NOMO-1 (cell line): ENCODE measurements around the gene MYO5C.
"Not testable (repeated sequence)": the region's sequence is repeated elsewhere in the genome, so short reads cannot be mapped to it uniquely, and the experiment has no call there.

Experiments used
- DNase-seq, 2 experiments: peaks; one replicate each; lab custom pipeline; 2025; ENCODE audit not compliant: unreplicated experiment in 2 of 2; lab: John Stamatoyannopoulos, UW

MYO5C gene

GRCh38 chr15:52309154-52309548, 13.5 kb upstream of the MYO5C start:
- DNase-seq = no peak

DNA sequence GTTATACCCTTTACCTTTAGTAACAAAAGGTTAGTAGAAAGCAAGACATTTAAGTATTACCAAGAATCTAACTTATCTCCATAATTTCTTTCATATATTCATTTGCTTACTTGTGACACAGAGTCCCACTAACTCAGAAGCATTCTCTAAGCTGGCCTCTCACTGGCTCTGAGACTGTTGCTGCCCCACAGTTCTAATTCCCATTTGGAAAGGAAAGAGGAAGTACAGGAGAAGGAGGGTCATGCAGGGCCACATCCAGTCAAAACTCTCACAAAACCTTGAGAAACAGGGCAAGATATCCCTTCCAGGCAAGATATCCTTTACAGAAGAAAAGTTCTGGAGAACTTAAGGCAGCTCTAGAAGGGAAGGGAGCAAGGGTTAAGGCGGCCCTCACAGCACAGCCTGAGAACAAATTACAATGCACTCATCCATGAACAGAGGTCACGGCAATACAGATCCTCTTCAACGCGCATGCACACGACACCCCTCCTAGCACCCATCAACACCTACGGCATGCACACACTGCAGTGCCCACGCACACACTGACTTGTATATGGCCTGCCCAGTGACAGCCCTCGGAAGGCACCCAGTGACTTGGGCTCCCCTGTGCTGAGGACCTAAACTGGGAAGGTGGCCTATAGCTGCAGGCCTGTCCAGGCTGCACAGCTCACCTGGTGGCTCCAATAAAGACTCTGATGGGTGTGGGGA, 13.0 kb upstream of the MYO5C start:
- DNase-seq = no peak

DNA sequence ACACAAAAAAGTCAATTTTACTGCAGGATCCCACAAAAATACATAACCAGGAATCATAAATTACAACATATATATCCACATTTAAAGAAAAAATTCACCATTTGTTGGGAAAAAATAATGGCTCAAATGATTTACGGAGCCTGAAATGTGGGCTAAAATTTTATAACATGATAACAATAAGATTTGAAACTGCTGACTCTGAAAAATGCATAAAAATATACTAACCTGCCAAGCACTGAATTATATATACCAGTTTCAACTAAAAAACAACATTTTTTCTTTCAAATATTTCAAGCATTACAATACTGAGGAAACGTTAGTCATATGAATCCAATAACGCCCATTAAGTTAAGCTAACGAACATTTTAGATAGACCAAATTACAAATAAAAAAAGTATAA, 12.2 kb upstream of the MYO5C start:
- no peak for DNase-seq

DNA sequence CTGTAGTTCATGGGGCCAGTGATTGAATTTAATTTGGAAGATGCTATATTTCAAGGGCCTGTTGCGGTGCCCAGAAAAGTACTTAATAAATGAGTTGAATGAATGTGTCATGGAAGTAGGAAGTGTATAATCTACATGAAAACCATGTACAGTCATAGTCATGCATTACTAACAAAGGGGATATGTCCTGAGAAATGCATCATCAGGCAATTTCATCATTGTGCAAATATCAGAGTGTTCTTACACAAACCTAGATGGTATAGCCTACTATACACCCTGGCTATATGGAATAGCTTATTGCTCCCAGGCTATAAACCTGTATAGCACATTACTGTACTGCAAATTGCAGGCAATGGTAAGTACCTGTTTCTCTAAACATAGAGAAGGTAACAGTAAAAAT, 10.7 kb upstream of the MYO5C start:
- no peak for DNase-seq

DNA sequence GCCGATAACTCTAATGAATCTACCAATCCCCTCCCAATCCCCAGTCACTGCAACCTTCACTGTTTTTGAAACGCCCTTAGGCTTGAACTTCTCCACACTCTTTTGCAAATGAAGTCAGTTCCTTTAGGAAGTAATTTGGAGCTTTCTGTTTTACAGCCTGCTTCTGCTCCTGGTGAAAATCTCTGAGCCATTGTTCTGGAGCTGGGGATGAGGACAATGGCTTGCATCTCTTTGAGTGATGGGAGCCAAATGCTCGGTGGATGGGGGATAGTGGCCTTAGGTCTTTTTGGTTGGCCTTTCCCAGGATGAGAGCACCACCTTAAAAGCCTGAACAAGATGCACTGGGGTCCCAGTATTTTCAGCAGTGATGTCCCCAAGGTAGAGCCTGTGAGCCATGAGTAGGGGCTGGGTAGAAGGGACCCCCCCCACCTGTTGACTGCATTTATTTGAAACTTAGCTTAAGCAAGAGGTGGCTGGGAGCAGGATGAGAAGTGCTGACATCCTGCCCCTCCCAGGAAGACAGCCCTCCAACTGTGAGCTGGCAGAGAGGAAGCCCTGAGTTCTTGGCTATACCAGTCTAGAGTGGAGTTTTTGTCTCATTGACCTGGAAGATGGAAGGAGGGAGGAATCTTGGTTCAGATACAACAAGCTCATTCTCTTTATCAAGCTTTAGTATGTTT, 7.6 kb upstream of the MYO5C start:
- DNase-seq = no peak

- DNase-seq = no peak
Measured at GRCh38 chr15:52301265-52301847, 5.8 kb upstream of the MYO5C start.

- DNase-seq = no peak
Measured at GRCh38 chr15:52294881-52295420, 653 bp downstream of the MYO5C start.

DNA sequence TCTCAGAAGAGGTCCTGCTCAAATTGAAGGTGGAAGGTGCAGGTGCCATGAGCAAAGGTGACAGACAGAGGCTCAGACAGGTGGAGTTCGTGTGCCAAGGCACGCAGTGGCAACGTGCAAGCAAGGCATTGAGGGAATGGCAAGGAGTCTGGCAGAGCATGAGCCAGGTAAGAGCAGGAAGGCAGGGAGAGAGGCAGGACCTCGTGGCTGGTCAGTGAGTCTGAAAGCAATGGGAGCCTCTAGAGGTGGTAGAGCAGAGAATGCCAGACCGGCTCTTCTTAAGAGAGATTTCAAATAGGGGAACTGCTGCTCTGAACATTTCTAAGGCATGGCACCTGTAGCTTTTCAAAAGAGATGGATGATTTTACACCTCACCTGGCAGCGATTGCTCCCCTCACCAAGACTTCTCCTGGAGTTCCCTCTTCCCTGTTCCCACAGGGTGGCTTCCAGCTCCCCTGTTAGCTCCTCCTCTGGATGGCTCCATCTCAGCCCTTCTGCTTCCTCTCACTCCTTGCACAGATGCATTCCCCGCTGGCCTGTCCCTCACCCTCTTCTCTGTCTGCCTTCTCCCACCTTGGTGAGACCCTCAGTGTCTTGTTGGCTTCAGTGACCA, 2.7 kb downstream of the MYO5C start:
- peak in 1 of 2 experiments; percentile 6 for DNase-seq

DNA sequence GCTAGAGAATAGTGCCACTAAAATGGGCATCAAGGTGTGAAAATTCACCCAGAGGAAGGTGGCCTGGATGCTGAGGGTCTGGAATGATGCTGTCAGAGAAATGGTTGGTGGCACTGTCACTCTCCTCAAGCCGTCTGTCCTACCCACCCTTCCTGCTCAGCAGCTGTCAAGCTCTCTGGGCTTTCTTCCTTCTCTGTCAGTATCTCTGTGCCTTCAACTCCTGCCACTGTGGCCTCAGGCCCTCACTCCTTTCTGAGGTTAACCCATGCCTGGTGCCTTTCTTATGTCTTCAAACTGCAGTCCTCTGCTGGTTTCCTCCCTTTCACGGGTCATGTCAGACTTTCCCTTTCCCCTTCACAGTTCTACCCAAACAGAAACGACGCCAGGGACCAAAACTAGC, 4.4 kb downstream of the MYO5C start:
- DNase-seq = no peak

- DNase-seq = no peak
Measured at GRCh38 chr15:52290800-52291199, 4.8 kb downstream of the MYO5C start.

GRCh38 chr15:52290329-52290728, 5.3 kb downstream of the MYO5C start:
- DNase-seq = no peak

DNA sequence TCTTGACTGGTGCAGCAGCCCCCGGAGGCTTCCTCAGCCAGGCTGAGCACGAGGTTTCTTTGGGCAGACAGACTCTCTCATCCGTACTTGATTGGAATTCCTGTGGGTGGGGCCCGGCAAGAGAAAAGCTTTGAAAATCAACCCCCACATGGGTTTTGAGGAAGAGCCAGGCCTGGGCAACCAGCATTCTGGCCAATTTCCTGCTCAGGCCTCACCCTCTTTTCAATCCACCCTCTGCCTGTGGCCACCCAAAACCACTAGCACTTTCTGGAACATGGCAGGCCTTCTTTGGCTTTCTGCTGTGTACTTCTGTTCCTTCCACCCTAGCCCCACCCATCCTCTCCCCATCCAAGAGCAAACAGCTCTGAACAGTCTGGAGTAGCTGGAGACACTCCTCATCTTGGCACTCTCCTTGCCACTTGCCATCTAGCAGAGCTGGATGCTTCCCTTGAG, 5.9 kb downstream of the MYO5C start:
- DNase-seq = no peak

DNA sequence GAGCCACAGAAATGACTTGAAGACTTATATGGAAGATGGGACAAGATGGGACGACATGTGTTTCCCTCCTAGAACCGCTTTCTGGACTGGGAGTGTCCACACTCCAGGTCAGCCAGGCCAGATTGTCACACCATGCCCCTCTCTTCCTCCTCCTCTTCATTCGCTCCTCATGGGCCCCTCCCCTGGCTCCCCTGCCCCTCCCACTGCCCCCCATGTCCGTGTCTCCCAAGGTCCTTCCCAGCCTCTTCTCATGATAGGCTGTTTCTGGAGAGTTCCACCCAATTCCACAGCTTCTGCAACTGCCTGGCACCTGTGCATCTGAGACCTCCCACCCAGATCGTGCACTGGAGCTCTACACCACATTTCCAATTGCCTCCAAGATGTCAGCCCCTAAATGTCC, 6.6 kb downstream of the MYO5C start:
- DNase-seq = no peak

GRCh38 chr15:52288051-52288942, 7.3 kb downstream of the MYO5C start:
- DNase-seq = no peak

- DNase-seq = no peak
Measured at GRCh38 chr15:52287114-52287513, 8.5 kb downstream of the MYO5C start.

GRCh38 chr15:52285941-52286340, 9.7 kb downstream of the MYO5C start:
- not testable (repeated sequence) for DNase-seq

DNA sequence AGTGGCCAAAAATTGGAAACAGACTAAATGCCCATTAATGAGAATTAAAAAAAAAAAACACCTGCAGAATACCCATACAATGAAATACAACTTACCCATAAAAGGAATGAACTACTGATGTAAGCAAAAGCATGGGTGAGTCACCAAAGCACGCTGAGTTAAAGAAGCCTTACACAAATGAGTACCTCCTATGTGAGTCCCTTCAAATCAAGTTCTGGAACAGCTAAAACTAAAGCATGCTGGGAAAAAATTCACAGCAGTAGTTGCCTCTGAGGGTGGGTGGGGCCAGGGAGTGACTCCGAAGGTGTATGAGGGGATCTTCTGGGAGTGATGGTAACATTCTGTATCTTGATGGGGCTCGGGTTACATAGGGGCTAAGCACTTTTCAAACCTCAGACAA, 11.4 kb downstream of the MYO5C start:
- DNase-seq = no peak

DNA sequence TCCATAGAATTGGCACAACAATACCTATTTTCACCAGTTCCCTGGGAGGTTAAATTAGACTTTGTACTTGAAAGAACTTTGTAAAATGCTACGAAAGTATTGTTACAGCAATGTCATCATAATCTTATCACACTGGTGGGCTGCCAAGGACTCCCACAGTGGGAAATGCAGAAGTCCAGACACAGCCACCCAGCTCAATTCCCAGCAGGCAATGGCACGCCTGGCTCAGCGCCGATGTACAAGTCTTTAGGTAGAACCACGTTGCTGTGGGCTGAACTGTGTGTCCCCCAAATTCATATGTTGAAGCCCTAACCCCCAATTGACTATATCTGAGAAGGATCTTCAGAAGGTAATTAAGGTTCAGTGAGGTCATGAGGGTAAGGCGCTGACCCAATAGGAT, 12.3 kb downstream of the MYO5C start:
- DNase-seq = no peak

DNA sequence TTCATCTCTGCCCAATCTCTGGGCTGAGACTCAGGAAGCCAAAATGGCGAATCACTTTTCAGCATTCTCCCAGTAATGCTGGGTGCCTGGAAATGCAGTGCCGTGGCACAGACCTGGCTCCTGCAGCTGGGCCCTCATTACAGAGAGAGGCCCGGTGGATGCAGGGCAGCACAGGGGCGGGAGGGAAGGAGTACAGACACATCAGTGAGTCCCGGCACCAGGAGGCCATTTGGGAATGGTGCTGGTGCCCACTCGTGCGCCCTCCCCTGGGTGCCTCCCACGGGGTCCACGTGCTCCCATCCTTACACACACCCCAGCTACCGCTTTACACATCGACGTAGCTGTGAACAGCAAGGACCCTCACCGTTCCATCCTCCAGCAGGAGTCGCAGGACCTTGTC, 13.2 kb downstream of the MYO5C start:
- no peak for DNase-seq
